ENCODE results near the gene ZNRD2.

DNA sequence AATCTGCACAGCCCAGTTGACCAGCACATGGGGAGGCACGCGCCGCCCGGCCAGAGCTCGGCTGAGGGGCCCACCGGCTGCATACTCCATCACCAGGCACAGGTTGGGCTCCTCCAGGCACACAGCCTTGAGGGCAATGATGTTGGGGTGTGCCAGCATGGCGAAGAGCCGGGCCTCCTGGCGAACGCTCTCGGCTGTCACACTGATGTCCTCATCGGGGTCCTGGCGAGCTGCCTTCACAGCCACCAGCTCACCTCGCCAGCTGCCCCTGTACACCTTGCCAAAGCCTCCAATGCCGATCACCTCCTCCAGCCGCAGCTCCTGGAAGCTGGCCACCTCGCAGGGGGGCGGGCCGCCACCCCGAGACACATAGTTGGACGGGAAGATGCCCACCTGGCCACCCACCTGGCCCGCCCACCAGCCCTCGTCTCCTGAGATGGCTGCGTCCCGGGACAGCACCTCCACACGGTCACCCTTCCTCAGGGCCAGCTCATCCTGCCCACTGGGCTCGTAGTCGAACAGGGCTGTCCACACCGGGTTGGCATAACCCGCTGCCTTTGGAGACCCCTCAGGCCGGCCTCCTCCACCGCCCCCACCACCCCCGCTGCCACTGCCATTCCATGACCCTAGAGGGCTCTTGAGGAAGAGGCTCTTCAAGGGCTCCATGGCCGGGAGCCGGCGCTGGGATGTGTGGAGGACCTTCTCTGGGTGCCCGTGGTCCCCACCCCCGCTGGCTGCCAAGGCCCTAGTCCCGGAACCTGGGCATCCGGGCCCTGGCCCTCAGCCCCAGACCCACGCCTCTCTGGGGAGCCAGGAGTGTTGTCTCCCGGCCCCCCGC lies 43.0 kb downstream of the ZNRD2 start:
- TF ChIP-seq, protein P1, sequence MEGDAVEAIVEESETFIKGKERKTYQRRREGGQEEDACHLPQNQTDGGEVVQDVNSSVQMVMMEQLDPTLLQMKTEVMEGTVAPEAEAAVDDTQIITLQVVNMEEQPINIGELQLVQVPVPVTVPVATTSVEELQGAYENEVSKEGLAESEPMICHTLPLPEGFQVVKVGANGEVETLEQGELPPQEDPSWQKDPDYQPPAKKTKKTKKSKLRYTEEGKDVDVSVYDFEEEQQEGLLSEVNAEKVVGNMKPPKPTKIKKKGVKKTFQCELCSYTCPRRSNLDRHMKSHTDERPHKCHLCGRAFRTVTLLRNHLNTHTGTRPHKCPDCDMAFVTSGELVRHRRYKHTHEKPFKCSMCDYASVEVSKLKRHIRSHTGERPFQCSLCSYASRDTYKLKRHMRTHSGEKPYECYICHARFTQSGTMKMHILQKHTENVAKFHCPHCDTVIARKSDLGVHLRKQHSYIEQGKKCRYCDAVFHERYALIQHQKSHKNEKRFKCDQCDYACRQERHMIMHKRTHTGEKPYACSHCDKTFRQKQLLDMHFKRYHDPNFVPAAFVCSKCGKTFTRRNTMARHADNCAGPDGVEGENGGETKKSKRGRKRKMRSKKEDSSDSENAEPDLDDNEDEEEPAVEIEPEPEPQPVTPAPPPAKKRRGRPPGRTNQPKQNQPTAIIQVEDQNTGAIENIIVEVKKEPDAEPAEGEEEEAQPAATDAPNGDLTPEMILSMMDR (IDR thresholded peaks at IDR 0.05) = no peak
- no peak for TF ChIP-seq POLR2A (IDR thresholded peaks at IDR 0.05)
